ENCODE results near the gene ARHGAP8.

Gene ARHGAP8

GRCh38 chr22:44879301-44879680, 126.9 kb downstream of the ARHGAP8 start:
- Mint-ChIP-seq H3K27ac (no peak overlapping the region), H3K36me3 (no peaks in the 10 kb centered on the region), H3K4me1 (no peaks in the 10 kb centered on the region), H3K4me3 (no peak overlapping the region), H3K9me3 (no peaks in the 10 kb centered on the region)
- ATAC-seq = no peak
- no peak for DNase-seq (ENCODE audit: low spot score in 2 of 2)

GRCh38 chr22:44880610-44881290, 128.4 kb downstream of the ARHGAP8 start:
- no peak for ATAC-seq
- Mint-ChIP-seq H3K9me3 (no peaks in the 10 kb centered on the region), H3K27ac (no peak overlapping the region), H3K36me3 (no peaks in the 10 kb centered on the region), H3K4me1 (no peaks in the 10 kb centered on the region), H3K4me3 (no peak overlapping the region)
- DNase-seq (ENCODE audit: low spot score in 2 of 2) = no peak

GRCh38 chr22:44881624-44882023, 129.2 kb downstream of the ARHGAP8 start:
- Mint-ChIP-seq H3K36me3 (no peaks in the 10 kb centered on the region), H3K9me3 (no peaks in the 10 kb centered on the region), H3K4me3 (no peak overlapping the region), H3K4me1 (no peaks in the 10 kb centered on the region), H3K27ac (no peak overlapping the region)
- ATAC-seq = no peak
- no peak for DNase-seq (ENCODE audit: low spot score in 2 of 2)

GRCh38 chr22:44882226-44882905, 130.0 kb downstream of the ARHGAP8 start:
- Mint-ChIP-seq H3K36me3 (no peaks in the 10 kb centered on the region), H3K27ac (no peak overlapping the region), H3K4me3 (no peak overlapping the region), H3K4me1 (no peaks in the 10 kb centered on the region), H3K9me3 (no peaks in the 10 kb centered on the region)
- DNase-seq (ENCODE audit: low spot score in 2 of 2) (no peak), ATAC-seq (no peak)

- no peaks in the 10 kb centered on the region for H3K9me3 Mint-ChIP-seq
- DNase-seq (ENCODE audit: low spot score in 2 of 2) (no peak), ATAC-seq (no peak)
- no peaks in the 10 kb centered on the region for H3K4me1 Mint-ChIP-seq
- no peak overlapping the region for H3K4me3 Mint-ChIP-seq
- H3K36me3 Mint-ChIP-seq = no peaks in the 10 kb centered on the region
- H3K27ac Mint-ChIP-seq = no peak overlapping the region
Measured at GRCh38 chr22:44883011-44883421, 130.6 kb downstream of the ARHGAP8 start.

GRCh38 chr22:44884562-44884961, 132.2 kb downstream of the ARHGAP8 start:
- Mint-ChIP-seq H3K4me1 (no peaks in the 10 kb centered on the region), H3K9me3 (no peaks in the 10 kb centered on the region), H3K4me3 (no peak overlapping the region), H3K36me3 (no peaks in the 10 kb centered on the region), H3K27ac (no peak overlapping the region)
- DNase-seq (ENCODE audit: low spot score in 2 of 2) (no peak), ATAC-seq (no peak)

- Mint-ChIP-seq H3K9me3 (no peaks in the 10 kb centered on the region), H3K4me3 (no peak overlapping the region), H3K36me3 (no peaks in the 10 kb centered on the region), H3K27ac (no peak overlapping the region), H3K4me1 (no peaks in the 10 kb centered on the region)
- no peak for DNase-seq (ENCODE audit: low spot score in 2 of 2)
- ATAC-seq = no peak
Measured at GRCh38 chr22:44884968-44885805, 132.8 kb downstream of the ARHGAP8 start.

GRCh38 chr22:44885806-44886360, 133.5 kb downstream of the ARHGAP8 start:
- H3K4me3 Mint-ChIP-seq = no peak overlapping the region
- H3K9me3 Mint-ChIP-seq = no peaks in the 10 kb centered on the region
- no peaks in the 10 kb centered on the region for H3K4me1 Mint-ChIP-seq
- ATAC-seq = no peak
- no peak for DNase-seq (ENCODE audit: low spot score in 2 of 2)
- H3K36me3 Mint-ChIP-seq = no peaks in the 10 kb centered on the region
- no peak overlapping the region for H3K27ac Mint-ChIP-seq

- no peak for ATAC-seq
- Mint-ChIP-seq H3K4me3 (no peak overlapping the region), H3K4me1 (no peaks in the 10 kb centered on the region), H3K36me3 (no peaks in the 10 kb centered on the region), H3K9me3 (no peaks in the 10 kb centered on the region), H3K27ac (no peak overlapping the region)
- DNase-seq (ENCODE audit: low spot score in 2 of 2) = no peak
Measured at GRCh38 chr22:44887941-44888366, 135.6 kb downstream of the ARHGAP8 start.

GRCh38 chr22:44888491-44889254, 136.3 kb downstream of the ARHGAP8 start:
- H3K36me3 Mint-ChIP-seq = no peaks in the 10 kb centered on the region
- H3K9me3 Mint-ChIP-seq = no peaks in the 10 kb centered on the region
- H3K4me3 Mint-ChIP-seq = no peak overlapping the region
- H3K4me1 Mint-ChIP-seq = no peaks in the 10 kb centered on the region
- H3K27ac Mint-ChIP-seq = no peak overlapping the region
- DNase-seq (ENCODE audit: low spot score in 2 of 2) (no peak), ATAC-seq (no peak)

GRCh38 chr22:44889255-44889878, 137.0 kb downstream of the ARHGAP8 start:
- no peak for ATAC-seq
- Mint-ChIP-seq H3K4me1 (no peaks in the 10 kb centered on the region), H3K36me3 (no peaks in the 10 kb centered on the region), H3K27ac (no peak overlapping the region), H3K4me3 (no peak overlapping the region), H3K9me3 (no peaks in the 10 kb centered on the region)
- DNase-seq (ENCODE audit: low spot score in 2 of 2) = no peak

GRCh38 chr22:44890416-44891292, 138.3 kb downstream of the ARHGAP8 start:
- no peak for DNase-seq (ENCODE audit: low spot score in 2 of 2)
- Mint-ChIP-seq H3K36me3 (no peaks in the 10 kb centered on the region), H3K27ac (no peak overlapping the region), H3K4me3 (no peak overlapping the region), H3K9me3 (no peaks in the 10 kb centered on the region), H3K4me1 (no peaks in the 10 kb centered on the region)
- peak; percentile 27 for ATAC-seq

GRCh38 chr22:44891293-44891747, 138.9 kb downstream of the ARHGAP8 start:
- ATAC-seq (no peak), DNase-seq (ENCODE audit: low spot score in 2 of 2) (no peak)
- no peak overlapping the region for H3K4me3 Mint-ChIP-seq
- H3K27ac Mint-ChIP-seq = no peak overlapping the region
- no peaks in the 10 kb centered on the region for H3K9me3 Mint-ChIP-seq
- H3K36me3 Mint-ChIP-seq = no peaks in the 10 kb centered on the region
- H3K4me1 Mint-ChIP-seq = no peaks in the 10 kb centered on the region

GRCh38 chr22:44891791-44892190, 139.4 kb downstream of the ARHGAP8 start:
- ATAC-seq = no peak
- Mint-ChIP-seq H3K9me3 (no peaks in the 10 kb centered on the region), H3K36me3 (no peaks in the 10 kb centered on the region), H3K27ac (no peak overlapping the region), H3K4me1 (no peaks in the 10 kb centered on the region), H3K4me3 (no peak overlapping the region)
- no peak for DNase-seq (ENCODE audit: low spot score in 2 of 2)
